ENCODE data around the gene PRPSAP1.

PRPSAP1 gene, protein sequence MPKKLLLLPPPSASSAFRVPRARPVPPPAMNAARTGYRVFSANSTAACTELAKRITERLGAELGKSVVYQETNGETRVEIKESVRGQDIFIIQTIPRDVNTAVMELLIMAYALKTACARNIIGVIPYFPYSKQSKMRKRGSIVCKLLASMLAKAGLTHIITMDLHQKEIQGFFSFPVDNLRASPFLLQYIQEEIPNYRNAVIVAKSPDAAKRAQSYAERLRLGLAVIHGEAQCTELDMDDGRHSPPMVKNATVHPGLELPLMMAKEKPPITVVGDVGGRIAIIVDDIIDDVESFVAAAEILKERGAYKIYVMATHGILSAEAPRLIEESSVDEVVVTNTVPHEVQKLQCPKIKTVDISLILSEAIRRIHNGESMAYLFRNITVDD

DNA sequence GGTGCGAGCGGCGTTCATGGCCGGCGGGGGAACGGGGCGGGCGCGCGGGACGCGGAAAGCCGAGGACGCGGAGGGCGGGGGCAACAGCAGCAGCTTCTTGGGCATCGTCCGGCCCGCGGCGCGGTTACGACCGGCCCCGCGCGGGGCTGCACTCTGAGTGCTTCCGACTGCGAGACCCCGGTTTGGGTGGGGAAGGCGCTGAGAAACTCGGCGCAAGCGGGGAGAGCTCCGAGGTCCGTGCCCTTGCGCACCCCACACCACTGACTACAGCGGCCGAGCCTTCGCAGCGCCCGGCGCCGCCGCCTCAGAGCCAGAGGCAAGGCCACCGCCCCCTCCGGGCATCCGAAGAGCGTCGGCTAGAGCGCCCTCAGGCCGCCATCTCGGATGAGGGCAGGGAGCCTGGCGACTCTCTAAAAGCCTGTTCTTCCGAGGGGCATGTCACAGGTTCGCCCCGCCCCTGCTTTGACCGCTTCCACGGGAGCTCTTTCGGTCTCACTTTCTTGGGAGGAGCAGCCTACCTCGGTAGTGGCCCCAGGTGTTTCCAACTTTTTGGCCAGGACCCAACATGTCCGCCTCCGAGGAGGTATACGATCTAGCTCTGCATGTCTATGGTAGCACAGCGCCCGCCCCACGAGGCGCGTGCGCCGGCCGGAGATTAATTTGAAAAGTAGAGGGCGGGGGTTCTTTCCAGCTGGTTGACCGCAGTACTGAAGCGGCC, at the start of gene PRPSAP1:
TSS of gene PRPSAP1 (minus strand) at position 318 of the 718 bp plus-strand sequence. CDS start at position 105, 213 bp downstream.
- peak; percentile 90 for DNase-seq

DNA sequence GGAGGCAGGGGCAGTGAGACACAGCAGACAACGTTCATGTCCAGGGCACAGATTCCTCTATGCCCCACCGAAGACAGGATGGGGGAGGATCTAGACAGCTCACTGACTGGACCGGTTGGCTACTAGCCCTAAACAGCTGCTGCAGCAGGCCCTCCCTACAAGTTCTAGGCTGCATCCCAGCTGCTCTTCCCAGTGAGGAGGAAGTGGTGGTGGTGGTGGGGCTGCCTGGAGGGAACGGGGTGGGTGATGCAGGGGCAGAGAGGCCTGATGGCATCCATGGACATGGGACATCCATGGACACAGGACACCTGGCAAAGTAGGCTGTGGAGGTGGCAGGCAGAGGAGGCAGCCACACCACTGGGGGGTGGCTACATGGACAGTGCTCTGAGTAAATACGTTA, 49.0 kb upstream of the PRPSAP1 start:
- no peak for DNase-seq

GRCh38 chr17:76399175-76400172, 45.8 kb upstream of the PRPSAP1 start:
- no peak for DNase-seq

- no peak for DNase-seq
Measured at GRCh38 chr17:76398523-76399174, 44.9 kb upstream of the PRPSAP1 start.

- DNase-seq = peak; percentile 88
Measured at GRCh38 chr17:76397687-76398522, 44.2 kb upstream of the PRPSAP1 start.

- no peak for DNase-seq
Measured at GRCh38 chr17:76397184-76397583, 43.5 kb upstream of the PRPSAP1 start.

DNA sequence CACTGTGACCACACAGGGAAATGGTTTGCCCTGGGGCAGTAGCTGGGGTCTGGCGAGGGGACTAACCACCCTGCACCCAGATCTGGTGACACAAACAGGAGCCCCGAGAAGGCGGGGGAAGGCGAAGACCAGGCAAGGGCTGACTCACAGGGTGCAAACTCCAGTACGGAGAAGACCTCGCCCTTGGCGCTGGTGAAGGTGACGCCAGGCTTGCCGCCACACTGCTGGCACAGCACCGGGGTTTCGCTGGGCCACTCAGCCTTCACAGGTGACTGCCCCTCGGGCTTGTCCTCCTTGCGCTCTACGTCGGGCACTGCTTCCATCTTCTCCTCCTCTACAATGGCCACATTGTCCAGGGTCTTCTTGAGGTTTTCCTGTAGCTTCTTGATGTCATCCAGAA, 42.3 kb upstream of the PRPSAP1 start:
- DNase-seq = no peak

DNA sequence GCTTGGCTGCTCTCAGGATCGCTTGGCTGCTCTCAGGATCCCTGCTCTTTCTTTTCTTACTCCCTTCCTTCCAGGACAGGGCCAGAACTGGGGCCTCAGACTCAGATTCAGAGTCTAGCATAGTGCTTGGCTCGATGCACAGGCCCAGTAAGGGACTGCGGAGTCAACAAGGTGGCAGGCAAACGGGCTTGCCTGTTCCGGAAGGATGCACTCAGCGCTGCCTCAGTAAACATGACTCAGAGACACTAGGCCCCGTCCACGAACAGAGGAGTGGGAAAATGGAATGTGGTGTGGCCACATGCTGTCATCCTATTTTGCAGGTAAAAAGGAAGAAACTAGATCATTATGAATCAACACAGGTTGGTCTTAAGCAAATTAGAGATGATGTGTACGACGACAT, 40.5 kb upstream of the PRPSAP1 start:
- no peak for DNase-seq

DNA sequence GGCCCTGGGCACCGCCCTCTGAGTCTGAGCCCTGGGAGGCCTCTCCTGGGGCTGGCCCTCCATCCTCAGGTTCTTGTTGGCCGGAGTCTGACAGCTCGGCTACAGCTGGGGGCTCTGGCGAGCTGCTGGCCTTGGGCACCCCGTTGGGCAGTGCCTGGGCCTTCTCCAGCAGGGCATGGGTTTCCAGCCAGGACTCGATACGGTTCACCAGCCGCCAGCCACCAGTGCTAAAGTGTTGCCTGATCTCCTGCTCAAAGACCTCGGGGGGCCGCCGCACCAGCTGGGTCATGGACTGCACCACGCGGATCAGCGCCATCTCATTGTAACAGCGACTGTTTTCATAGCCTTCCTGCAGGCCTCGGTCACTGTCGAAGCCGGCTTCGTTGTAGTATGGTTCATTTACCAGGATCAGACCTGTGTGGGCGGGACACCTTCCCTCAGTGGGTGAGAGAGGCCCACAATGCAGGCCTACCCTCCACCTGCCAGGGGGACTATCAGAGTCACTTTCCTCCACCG, 37.5 kb upstream of the PRPSAP1 start:
- DNase-seq = no peak

DNA sequence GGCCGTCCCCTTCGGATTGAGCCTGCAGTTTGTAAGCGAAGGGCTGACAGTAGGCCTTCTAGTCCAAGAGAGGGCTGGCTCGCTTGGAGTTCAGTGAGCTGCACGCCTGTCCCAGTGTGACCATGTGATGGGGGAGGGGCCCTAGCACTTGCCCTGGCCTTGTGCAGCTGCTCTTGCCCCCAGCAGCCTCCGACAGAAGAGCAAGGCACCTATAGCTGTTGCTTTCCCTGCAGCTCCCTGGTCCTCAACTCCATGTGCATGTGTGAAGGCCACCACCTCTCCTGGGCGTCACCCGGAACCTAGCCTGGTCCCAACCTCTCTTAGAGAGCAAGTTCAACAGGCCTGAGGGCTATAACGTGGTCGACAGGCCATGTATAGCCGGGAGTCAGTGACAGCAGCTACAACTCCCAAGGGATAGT, 36.3 kb upstream of the PRPSAP1 start:
- no peak for DNase-seq

- no peak for DNase-seq
Measured at GRCh38 chr17:76388966-76389888, 35.5 kb upstream of the PRPSAP1 start.

DNA sequence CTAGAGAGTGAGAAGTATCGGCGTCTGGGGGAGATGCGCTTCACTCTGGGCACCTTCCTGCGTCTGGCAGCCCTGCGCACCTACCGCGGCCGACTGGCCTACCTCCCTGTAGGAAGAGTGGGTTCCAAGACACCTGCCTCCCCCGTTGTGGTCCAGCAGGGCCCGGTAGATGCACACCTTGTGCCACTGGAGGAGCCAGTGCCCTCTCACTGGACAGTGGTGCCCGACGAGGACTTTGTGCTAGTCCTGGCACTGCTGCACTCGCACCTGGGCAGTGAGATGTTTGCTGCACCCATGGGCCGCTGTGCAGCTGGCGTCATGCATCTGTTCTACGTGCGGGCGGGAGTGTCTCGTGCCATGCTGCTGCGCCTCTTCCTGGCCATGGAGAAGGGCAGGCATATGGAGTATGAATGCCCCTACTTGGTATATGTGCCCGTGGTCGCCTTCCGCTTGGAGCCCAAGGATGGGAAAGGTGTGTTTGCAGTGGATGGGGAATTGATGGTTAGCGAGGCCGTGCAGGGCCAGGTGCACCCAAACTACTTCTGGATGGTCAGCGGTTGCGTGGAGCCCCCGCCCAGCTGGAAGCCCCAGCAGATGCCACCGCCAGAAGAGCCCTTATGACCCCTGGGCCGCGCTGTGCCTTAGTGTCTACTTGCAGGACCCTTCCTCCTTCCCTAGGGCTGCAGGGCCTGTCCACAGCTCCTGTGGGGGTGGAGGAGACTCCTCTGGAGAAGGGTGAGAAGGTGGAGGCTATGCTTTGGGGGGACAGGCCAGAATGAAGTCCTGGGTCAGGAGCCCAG, 33.5 kb upstream of the PRPSAP1 start:
- DNase-seq = no peak

DNA sequence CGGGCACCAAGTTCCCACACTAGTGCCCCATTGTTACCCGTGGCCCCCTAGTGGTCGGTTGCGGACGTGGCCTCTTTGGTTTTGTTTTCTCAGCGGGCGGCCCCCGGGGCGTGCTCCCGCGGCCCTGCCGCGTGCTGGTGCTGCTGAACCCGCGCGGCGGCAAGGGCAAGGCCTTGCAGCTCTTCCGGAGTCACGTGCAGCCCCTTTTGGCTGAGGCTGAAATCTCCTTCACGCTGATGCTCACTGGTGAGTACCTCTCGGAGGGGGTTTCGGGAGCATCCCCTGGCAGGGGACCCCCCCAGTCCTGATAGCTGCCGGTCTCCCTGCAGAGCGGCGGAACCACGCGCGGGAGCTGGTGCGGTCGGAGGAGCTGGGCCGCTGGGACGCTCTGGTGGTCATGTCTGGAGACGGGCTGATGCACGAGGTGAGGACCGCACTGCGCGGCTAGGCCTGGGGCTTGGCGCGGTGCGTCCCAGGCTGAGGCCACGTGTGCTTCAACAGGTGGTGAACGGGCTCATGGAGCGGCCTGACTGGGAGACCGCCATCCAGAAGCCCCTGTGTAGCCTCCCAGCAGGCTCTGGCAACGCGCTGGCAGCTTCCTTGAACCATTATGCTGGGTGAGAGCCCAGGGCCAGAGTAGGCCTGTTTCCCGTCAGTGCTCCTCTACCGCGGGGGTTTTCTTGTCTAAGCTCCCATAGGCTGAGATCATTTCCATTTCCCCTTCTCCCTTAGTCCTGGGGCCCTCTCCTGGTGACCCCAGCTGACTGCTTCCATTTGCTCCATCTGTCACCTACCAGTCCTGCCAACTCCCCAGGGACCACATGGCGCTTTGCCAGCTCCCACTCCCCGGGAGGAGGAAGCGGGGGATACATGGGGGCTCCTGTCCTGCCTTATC, 32.4 kb upstream of the PRPSAP1 start:
- peak; percentile 89 for DNase-seq

- DNase-seq = peak; percentile 29
Measured at GRCh38 chr17:76384987-76385891, 31.5 kb upstream of the PRPSAP1 start.

GRCh38 chr17:76384222-76384986, 30.7 kb upstream of the PRPSAP1 start, which contains the start of gene SPHK1:
TSS of gene SPHK1 (plus strand) at chr17:76384609. CDS start at chr17:76385645, 1,036 bp downstream.
- DNase-seq = peak; percentile 84
